HepG2 (cell line): ENCODE measurements around the gene PET117. TPM values are rescaled to one million over a fixed set of nuclear protein-coding genes. Genes with fewer than 3 reads are reported as not detected.

Experiments used
- ARID5B ChIP-seq: IDR thresholded peaks from 2 replicates; pipeline ENCODE4 v1.4.0; 2020; ENCODE audit warnings: mild to moderate bottlenecking, missing genetic modification reagents
- BRCA1 ChIP-seq: sonication (generic); formaldehyde crosslinking; IDR thresholded peaks from 2 replicates; pipeline ENCODE4 v1.4.0; 2020; ENCODE audit warnings: missing genetic modification reagents
- CREB1 ChIP-seq, 2 experiments: fragments of 450-650 bp in 1 of 2; IDR thresholded peaks; 2 replicates each; pipeline ENCODE4 v1.6.1; 2016 to 2017; ENCODE audit warnings: control low read depth in 1 of 2, mild to moderate bottlenecking in 1 of 2, missing compliant biosample characterization in 1 of 2, missing genetic modification characterization in 1 of 2
- HNF4G ChIP-seq, 2 experiments: sonication (generic) in 1 of 2; formaldehyde crosslinking in 1 of 2; IDR thresholded peaks; 2 replicates each; pipeline versions ENCODE4 v1.4.0 to v1.6.1; 2011 to 2020; ENCODE audit warnings: borderline replicate concordance in 2 of 2, low read depth in 2 of 2, mild to moderate bottlenecking in 2 of 2, low read length in 1 of 2, missing genetic modification reagents in 1 of 2, moderate library complexity in 1 of 2
- NR2F6 ChIP-seq, 2 experiments: IDR thresholded peaks; 2 replicates each; pipeline ENCODE4 v1.6.1; 2016; ENCODE audit warnings: antibody characterized with exemption in 1 of 2, mild to moderate bottlenecking in 1 of 2
- RBM22 ChIP-seq: fragments of 200-400 bp; formaldehyde crosslinking; optimal IDR thresholded peaks from 2 replicates; pipeline ENCODE3; 2017; ENCODE audit warnings: mild to moderate bottlenecking, low read length, moderate library complexity
- SMAD3 ChIP-seq: sonication (generic); formaldehyde crosslinking; IDR thresholded peaks from 2 replicates; pipeline ENCODE4 v1.4.0; 2020; ENCODE audit warnings: missing genetic modification reagents
- SNAI1 ChIP-seq: sonication (generic); formaldehyde crosslinking; IDR thresholded peaks from 2 replicates; pipeline ENCODE4 v1.5.0; 2020; ENCODE audit warnings: mild to moderate bottlenecking, missing genetic modification reagents, borderline replicate concordance
- TOE1 ChIP-seq: sonication (generic); formaldehyde crosslinking; IDR thresholded peaks from 2 replicates; pipeline ENCODE4 v1.4.0; 2020; ENCODE audit warnings: mild to moderate bottlenecking, missing genetic modification reagents
- ZBTB25 ChIP-seq: IDR thresholded peaks from 2 replicates; pipeline ENCODE4 v1.6.1; 2018; ENCODE audit warnings: missing genetic modification reagents
- ZHX2 ChIP-seq, 2 experiments: sonication (generic) in 1 of 2; formaldehyde crosslinking in 1 of 2; IDR thresholded peaks; 2 replicates each; pipeline versions ENCODE4 v1.6.1 to v1.9.0; 2014 to 2022; ENCODE audit warnings: antibody characterized with exemption in 1 of 2, borderline replicate concordance in 1 of 2, inconsistent platforms in 1 of 2, low read depth in 1 of 2, missing genetic modification reagents in 1 of 2
- ZMYM3 ChIP-seq: sonication (generic); formaldehyde crosslinking; IDR thresholded peaks from 2 replicates; pipeline ENCODE4 v1.5.1; 2020; ENCODE audit warnings: mild to moderate bottlenecking, missing genetic modification reagents
- ZNF224 ChIP-seq: sonication (generic); formaldehyde crosslinking; IDR thresholded peaks from 2 replicates; pipeline ENCODE4 v1.5.0; 2020; ENCODE audit warnings: mild to moderate bottlenecking, missing genetic modification reagents
- ZNF264 ChIP-seq: sonication (generic); formaldehyde crosslinking; IDR thresholded peaks from 2 replicates; pipeline ENCODE4 v1.4.0; 2020; ENCODE audit warnings: missing genetic modification reagents
- ZNF644 ChIP-seq: IDR thresholded peaks from 2 replicates; pipeline ENCODE4 v1.6.1; 2016; ENCODE audit warnings: low read depth
- ZSCAN31 ChIP-seq: sonication (generic); formaldehyde crosslinking; IDR thresholded peaks from 2 replicates; pipeline ENCODE4 v1.5.0; 2020; ENCODE audit warnings: low read depth, mild to moderate bottlenecking, missing genetic modification reagents
- polyA plus RNA-seq, 8 experiments: library from polyadenylated mRNA; depleted of rRNA in 3 of 8; stranded (reverse) in 7 of 8; unstranded in 1 of 8; fragments of >200 nt; fragmentation: Illumina TruSeq in 4 of 8; extraction: Trizol in 4 of 8; gene quantifications; 2 replicates each; pipeline versions ENCODE4 v1.2.1 to v1.2.3, GENCODE V29; 2011 to 2016; ENCODE audit warnings: low read depth in 4 of 8, missing spikeins in 1 of 8, mixed read lengths in 1 of 8; ENCODE audit not compliant: insufficient read depth in 1 of 8
- total RNA-seq, 5 experiments: library from RNA; depleted of rRNA; stranded (reverse); fragments of >200 nt; fragmentation: Illumina TruSeq; extraction: Trizol; gene quantifications; 2 replicates each; pipeline ENCODE4 v1.2.3, GENCODE V29; 2016; ENCODE audit warnings: low read depth in 1 of 5

PET117 gene
- total and polyA plus RNA-seq, 2 of the 13 experiments (the other 11 are each of a cell fraction or from before 2014, with no cell fraction given) = 22.2 to 48.2 TPM

- peak; percentile 83 for TF ChIP-seq ARID5B
- TF ChIP-seq ZHX2 (IDR thresholded peaks at IDR 0.05; ENCODE audit: low read depth) = no peak
- TF ChIP-seq ZHX2 (CRISPR knock-in tag; IDR thresholded peaks at IDR 0.05; ENCODE audit: borderline replicate concordance) = no peak
- 0 out of 2 replicates have a peak, but pooled peaks have one; percentile 38 for TF ChIP-seq ZSCAN31 (CRISPR knock-in tag)
- TF ChIP-seq SNAI1 = peak; percentile 80; the same call in 1 of the 2 replicates
- TF ChIP-seq ZBTB25 (CRISPR knock-in tag) = peak; percentile 31; the same call in 1 of the 2 replicates
- no peak for TF ChIP-seq ZMYM3 (CRISPR knock-in tag)
- peak; percentile 69 for TF ChIP-seq RBM22
- 0 out of 2 replicates have a peak, but pooled peaks have one; percentile 49 for TF ChIP-seq BRCA1 (CRISPR knock-in tag)
- TF ChIP-seq ZNF264 (CRISPR knock-in tag) = 0 out of 2 replicates have a peak, but pooled peaks have one; percentile 40
- TF ChIP-seq TOE1 (CRISPR knock-in tag) = no peak
- TF ChIP-seq CREB1 (IDR thresholded peaks at IDR 0.05) = peak; percentile 71
- TF ChIP-seq CREB1 (CRISPR knock-in tag; IDR thresholded peaks at IDR 0.05) = peak; percentile 51
- TF ChIP-seq HNF4G (IDR thresholded peaks at IDR 0.05; ENCODE audit: borderline replicate concordance, low read depth, low read length) = peak; percentile 81; the same call in 1 of the 2 replicates
- no peak for TF ChIP-seq HNF4G (CRISPR knock-in tag; IDR thresholded peaks at IDR 0.05; ENCODE audit: borderline replicate concordance, low read depth)
- peak; percentile 53 for TF ChIP-seq ZNF644 (CRISPR knock-in tag)
- TF ChIP-seq NR2F6 (IDR thresholded peaks at IDR 0.05) = no peak; the same call in none of the 2 replicates
- peak; percentile 51; the same call in 1 of the 2 replicates for TF ChIP-seq NR2F6 (CRISPR knock-in tag; IDR thresholded peaks at IDR 0.05)
- TF ChIP-seq SMAD3 (CRISPR knock-in tag) = 0 out of 2 replicates have a peak, but pooled peaks have one; percentile 7
- no peak for TF ChIP-seq ZNF224 (CRISPR knock-in tag)
These were observed 1.2 kb downstream of the PET117 start (continued) for GRCh38 chr20:18138639-18139583.
